NCI-H526 treated with DMSO at 0.1 percent for 48 hours (cell line): Measurements from ENCODE around the gene ZNF862.

Experiments used
- DNase-seq: peaks from one replicate; lab custom pipeline; 2025; lab: John Stamatoyannopoulos, UW

The ZNF862 gene

GRCh38 chr7:149846436-149847046, 8.4 kb downstream of the ZNF862 start:
- DNase-seq, result no peak

GRCh38 chr7:149849174-149849573, 11.0 kb downstream of the ZNF862 start:
- DNase-seq, result no peak

- DNase-seq, result no peak
Measured at GRCh38 chr7:149850007-149850594, 11.9 kb downstream of the ZNF862 start.

GRCh38 chr7:149850716-149851115, 12.5 kb downstream of the ZNF862 start:
- DNase-seq, result no peak

GRCh38 chr7:149851449-149851848, 13.3 kb downstream of the ZNF862 start:
- DNase-seq, result no peak

- DNase-seq, result no peak
Measured at GRCh38 chr7:149853157-149853556, 15.0 kb downstream of the ZNF862 start.

- peak; percentile 48 for DNase-seq
Measured at GRCh38 chr7:149854611-149855360, 16.6 kb downstream of the ZNF862 start.

- no peak for DNase-seq
Measured at GRCh38 chr7:149855361-149856305, 17.5 kb downstream of the ZNF862 start.

GRCh38 chr7:149856583-149856982, 18.4 kb downstream of the ZNF862 start:
- no peak for DNase-seq

- DNase-seq, result no peak
Measured at GRCh38 chr7:149859369-149859768, 21.2 kb downstream of the ZNF862 start.

- DNase-seq, result no peak
Measured at GRCh38 chr7:149859876-149860275, 21.7 kb downstream of the ZNF862 start.

GRCh38 chr7:149860821-149861727, 22.9 kb downstream of the ZNF862 start:
- no peak for DNase-seq

GRCh38 chr7:149861728-149862045, 23.5 kb downstream of the ZNF862 start:
- DNase-seq, result no peak

- no peak for DNase-seq
Measured at GRCh38 chr7:149862156-149862555, 24.0 kb downstream of the ZNF862 start.

- no peak for DNase-seq
Measured at GRCh38 chr7:149863500-149863899, 25.3 kb downstream of the ZNF862 start.

GRCh38 chr7:149864023-149864422, 25.8 kb downstream of the ZNF862 start:
- no peak for DNase-seq

- DNase-seq, result no peak
Measured at GRCh38 chr7:149864751-149865150, 26.6 kb downstream of the ZNF862 start.

- DNase-seq, result no peak
Measured at GRCh38 chr7:149865437-149865836, 27.3 kb downstream of the ZNF862 start.

GRCh38 chr7:149866139-149866778, 28.1 kb downstream of the ZNF862 start:
- DNase-seq, result no peak

GRCh38 chr7:149866779-149867447, 28.7 kb downstream of the ZNF862 start:
- peak; percentile 27 for DNase-seq
